Loucy (cell line): Measurements from ENCODE around the gene CD300C.

ENCODE experiments used
- CTCF ChIP-seq: fragments of 200-600 bp; sonication (generic); conservative IDR thresholded peaks from 2 replicates; pipeline ENCODE4 v1.5.1; 2014; ENCODE audit warnings: mild to moderate bottlenecking, antibody characterized with exemption, low read length
- EZH2phosphoT487 ChIP-seq: fragments of 200-600 bp; IDR thresholded peaks from 2 replicates; pipeline ENCODE4 v1.6.1; 2018; ENCODE audit warnings: antibody characterized with exemption, mild to moderate bottlenecking, moderate library complexity, borderline replicate concordance

GRCh38 chr17:74499992-74500391 lies 45.9 kb downstream of the CD300C start:
- TF ChIP-seq CTCF (no peak), EZH2phosphoT487 (no peak)
